Measurements from ENCODE around the gene ADAM19.

Gene ADAM19

DNA sequence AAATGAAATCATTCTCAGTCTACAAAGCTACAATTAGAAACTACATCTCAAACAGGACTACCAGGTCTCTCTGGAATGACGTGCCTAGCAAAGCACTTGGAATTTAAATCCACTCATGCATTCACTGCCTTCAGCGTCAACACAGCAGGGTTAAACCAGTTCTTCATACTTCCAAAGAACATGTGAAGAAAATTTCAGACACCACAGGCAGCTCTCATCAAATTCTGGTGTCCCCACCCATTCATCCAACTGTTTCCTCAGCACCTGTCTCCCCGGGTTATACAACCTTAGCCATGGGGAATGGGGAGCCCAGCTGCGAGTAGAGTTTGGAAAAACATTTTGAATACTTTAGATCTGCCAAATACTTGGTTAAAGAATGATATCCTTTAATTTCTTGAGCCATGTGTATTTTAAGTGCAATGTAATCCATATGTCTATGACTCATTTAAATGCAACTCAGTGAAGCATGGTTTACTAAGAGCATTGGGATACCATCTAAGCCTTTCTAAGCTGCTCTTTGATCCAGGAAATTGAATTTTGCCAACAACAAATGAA is 17.5 kb downstream of the ADAM19 start:
- Histone ChIP-seq H3K4me3 (ENCODE audit: low read length) (no peak overlapping the region), H3K4me1 (ENCODE audit: insufficient read depth, low read length) (peaks cover 19% of the 10 kb centered on the region), H3K36me3 (ENCODE audit: insufficient read depth, low read length) (peaks cover 2% of the 10 kb centered on the region; the same call in 1 of the 2 replicates), H3K9me3 (ENCODE audit: insufficient read depth, low read depth, low read length) (no peaks in the 10 kb centered on the region), H3K27ac (ENCODE audit: low read depth, low read length) (no peak overlapping the region), H3K9ac (ENCODE audit: low read depth, low read length) (no peak overlapping the region), H3K27me3 (ENCODE audit: insufficient read depth, low read length) (no peaks in the 10 kb centered on the region)
- 82% methylated on average over 4 of the region's 4 CpGs for WGBS

DNA sequence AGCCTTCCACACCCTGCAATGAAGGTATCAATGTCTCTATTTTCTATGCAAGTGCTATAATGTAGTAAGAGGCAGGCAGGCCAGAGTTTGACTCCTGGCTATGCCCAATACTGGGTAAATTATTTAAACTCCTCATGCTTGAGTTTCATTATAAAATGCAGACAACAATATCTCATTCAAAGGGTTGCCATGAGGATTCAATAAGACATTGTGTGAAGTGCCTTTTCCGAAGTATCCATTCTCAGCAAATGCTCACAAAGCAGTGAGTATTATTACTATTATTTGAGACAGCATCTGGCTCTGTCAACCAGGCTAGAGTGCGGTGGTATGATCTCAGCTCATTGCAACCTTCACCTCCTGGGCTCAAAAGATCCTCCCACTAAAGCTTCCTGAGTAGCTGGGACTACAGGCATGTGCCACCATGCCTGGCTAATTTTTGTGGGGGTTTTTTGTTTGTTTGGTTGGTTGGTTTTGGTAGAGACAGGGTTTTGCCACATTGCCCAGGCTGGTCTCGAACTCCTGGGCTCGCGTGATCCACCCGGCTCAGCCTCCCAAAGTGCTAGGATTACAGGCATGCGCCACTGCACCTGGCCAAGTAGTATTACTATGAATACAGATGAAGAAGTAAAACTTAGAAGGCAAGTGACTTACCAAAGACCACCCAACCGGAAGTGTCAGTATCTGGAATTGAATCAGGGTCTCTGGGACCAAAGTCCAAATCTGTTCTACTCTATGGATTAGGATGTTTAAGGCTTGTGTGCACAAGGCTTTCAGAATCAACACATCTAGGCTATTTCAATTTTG is 18.8 kb downstream of the ADAM19 start:
- H3K9ac ChIP-seq (ENCODE audit: low read depth, low read length), result no peak overlapping the region
- no peak overlapping the region for H3K27ac ChIP-seq (ENCODE audit: low read depth, low read length)
- 93% methylated on average over 8 of the region's 8 CpGs for WGBS
- H3K4me1 ChIP-seq (ENCODE audit: insufficient read depth, low read length), result peaks cover 11% of the 10 kb centered on the region
- H3K27me3 ChIP-seq (ENCODE audit: insufficient read depth, low read length), result no peaks in the 10 kb centered on the region
- no peaks in the 10 kb centered on the region for H3K9me3 ChIP-seq (ENCODE audit: insufficient read depth, low read depth, low read length)
- no peak overlapping the region for H3K4me3 ChIP-seq (ENCODE audit: low read length)
- peaks cover 2% of the 10 kb centered on the region; the same call in 1 of the 2 replicates for H3K36me3 ChIP-seq (ENCODE audit: insufficient read depth, low read length)

DNA sequence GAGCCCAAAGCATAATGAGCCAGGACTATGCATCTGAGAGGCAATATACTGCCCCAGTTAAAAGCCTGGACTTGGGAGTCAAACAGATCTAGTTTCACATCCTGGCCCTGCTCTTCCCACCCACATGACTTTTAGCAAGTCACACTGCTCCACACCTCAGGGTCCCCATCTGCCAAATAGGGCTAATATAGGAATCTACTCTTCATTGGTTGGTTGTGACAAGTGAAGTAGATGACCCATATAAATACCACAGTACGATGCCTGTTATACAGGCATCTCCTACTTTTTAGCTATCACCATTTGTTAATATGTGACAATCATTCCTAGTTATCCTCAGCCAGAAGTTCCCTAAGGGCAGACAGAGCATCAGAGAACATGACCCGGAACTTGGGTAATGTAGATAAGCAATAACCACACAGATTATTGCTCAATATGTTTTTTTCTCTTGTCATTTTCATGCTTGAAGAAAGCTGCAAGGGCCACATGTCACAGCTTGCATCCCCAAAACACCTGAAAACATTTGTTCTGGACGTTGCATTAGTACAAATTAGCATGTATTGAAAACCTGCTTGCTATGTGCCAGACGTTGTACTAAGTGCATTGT is 20.4 kb downstream of the ADAM19 start:
- Histone ChIP-seq H3K9me3 (ENCODE audit: insufficient read depth, low read depth, low read length) (no peaks in the 10 kb centered on the region), H3K27me3 (ENCODE audit: insufficient read depth, low read length) (no peaks in the 10 kb centered on the region), H3K4me3 (ENCODE audit: low read length) (no peak overlapping the region), H3K27ac (ENCODE audit: low read depth, low read length) (no peak overlapping the region), H3K4me1 (ENCODE audit: insufficient read depth, low read length) (peaks cover 8% of the 10 kb centered on the region; the same call in 1 of the 2 replicates), H3K9ac (ENCODE audit: low read depth, low read length) (no peak overlapping the region), H3K36me3 (ENCODE audit: insufficient read depth, low read length) (peaks cover 2% of the 10 kb centered on the region; the same call in 1 of the 2 replicates)
- 96% methylated on average over 4 of the region's 4 CpGs for WGBS

DNA sequence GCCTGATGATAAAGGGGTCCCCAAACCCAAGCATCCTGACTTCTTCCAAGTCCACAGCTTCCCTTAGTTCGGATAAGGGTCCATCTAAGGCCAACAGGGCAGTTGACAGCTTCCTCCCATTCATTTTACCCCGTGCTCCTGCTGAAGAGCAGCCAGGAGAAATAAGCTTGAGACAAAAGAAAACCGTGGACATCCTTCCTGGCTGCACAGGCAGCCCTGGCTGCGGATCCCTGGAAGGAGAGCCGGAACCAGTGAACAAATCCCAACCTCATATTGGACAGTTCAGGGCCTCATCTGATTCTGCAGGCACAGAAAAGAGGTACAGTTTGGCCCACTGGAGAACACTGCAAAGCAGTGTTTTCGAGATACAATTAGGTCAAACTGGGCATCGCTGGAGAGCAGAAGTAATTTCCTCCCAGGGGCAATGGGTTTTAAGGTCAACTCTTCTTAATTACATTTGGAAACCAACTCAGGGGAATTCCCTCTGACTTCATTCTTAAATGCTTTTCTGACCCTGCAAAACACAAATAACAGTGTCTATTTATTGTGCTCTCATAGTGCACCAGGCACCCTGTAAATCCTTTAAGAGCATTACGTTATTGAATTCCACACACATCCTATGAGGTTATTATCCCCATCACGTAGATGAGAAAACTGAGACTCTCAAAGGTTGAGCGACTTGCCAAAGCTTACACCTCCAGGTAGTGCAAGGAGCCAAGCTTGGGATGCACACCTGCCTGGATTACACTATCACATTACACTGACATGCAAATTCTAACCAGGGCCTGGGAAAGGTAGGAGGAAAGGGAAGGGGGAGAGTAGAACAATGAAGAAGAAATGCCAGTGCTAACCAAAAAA is 21.2 kb downstream of the ADAM19 start:
- H3K9ac ChIP-seq (ENCODE audit: low read depth, low read length), result no peak overlapping the region
- 90% methylated on average over 10 of the region's 10 CpGs for WGBS
- no peak overlapping the region; the same call in 1 of the 2 replicates for H3K27ac ChIP-seq (ENCODE audit: low read depth, low read length)
- peaks cover 16% of the 10 kb centered on the region; the same call in 1 of the 2 replicates for H3K4me1 ChIP-seq (ENCODE audit: insufficient read depth, low read length)
- no peaks in the 10 kb centered on the region for H3K9me3 ChIP-seq (ENCODE audit: insufficient read depth, low read depth, low read length)
- no peaks in the 10 kb centered on the region for H3K27me3 ChIP-seq (ENCODE audit: insufficient read depth, low read length)
- H3K36me3 ChIP-seq (ENCODE audit: insufficient read depth, low read length), result peaks cover 2% of the 10 kb centered on the region; the same call in 1 of the 2 replicates
- no peak overlapping the region for H3K4me3 ChIP-seq (ENCODE audit: low read length)

DNA sequence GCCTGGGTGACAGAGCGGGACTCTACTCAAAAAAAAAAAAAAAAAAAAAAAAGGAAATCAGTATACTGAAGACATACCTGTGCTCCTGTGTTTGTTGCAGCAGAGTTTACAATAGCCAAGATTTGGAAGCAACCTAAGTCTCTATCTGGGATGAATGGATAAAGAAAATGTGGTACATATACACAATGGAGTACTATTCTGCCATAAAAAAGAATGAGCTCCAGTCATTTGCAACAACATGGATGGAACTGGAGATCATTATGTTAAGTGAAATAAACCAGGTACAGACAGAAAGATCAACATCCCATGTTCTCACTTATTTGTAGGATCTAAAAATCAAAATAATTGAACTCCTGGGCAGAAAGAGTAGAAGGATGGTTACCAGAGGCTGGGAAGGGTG is 22.9 kb downstream of the ADAM19 start:
- Histone ChIP-seq H3K9me3 (ENCODE audit: insufficient read depth, low read depth, low read length) (no peaks in the 10 kb centered on the region), H3K36me3 (ENCODE audit: insufficient read depth, low read length) (peaks cover 2% of the 10 kb centered on the region; the same call in 1 of the 2 replicates), H3K27ac (ENCODE audit: low read depth, low read length) (no peak overlapping the region), H3K9ac (ENCODE audit: low read depth, low read length) (no peak overlapping the region), H3K4me1 (ENCODE audit: insufficient read depth, low read length) (peaks cover 17% of the 10 kb centered on the region; the same call in 1 of the 2 replicates), H3K4me3 (ENCODE audit: low read length) (no peak overlapping the region), H3K27me3 (ENCODE audit: insufficient read depth, low read length) (no peaks in the 10 kb centered on the region)
- no CpG with 5 or more reads among the region's 1 CpG for WGBS

DNA sequence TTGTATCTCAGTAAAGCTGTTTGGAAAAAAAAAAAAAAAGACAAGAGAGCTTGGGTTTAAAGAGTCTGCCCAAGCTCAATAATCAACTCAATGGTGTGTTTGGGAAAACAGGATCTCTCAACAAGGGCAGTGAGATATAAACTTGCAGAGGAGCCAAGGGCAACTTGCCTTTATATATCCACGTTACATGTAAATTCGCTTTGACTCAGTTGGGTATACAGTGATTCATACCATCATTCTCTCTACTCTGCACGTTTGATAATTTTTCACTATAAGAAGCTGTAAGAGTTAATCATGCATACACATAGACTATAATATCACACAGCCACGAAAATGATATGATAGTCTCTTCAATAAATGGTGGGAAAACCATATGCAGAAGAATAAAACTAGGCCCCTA is 24.9 kb downstream of the ADAM19 start:
- H3K36me3 ChIP-seq (ENCODE audit: insufficient read depth, low read length), result peaks cover 2% of the 10 kb centered on the region; the same call in 1 of the 2 replicates
- 86% methylated on average over 4 of the region's 4 CpGs for WGBS
- H3K27me3 ChIP-seq (ENCODE audit: insufficient read depth, low read length), result no peaks in the 10 kb centered on the region
- no peaks in the 10 kb centered on the region for H3K9me3 ChIP-seq (ENCODE audit: insufficient read depth, low read depth, low read length)
- no peak overlapping the region for H3K4me3 ChIP-seq (ENCODE audit: low read length)
- H3K4me1 ChIP-seq (ENCODE audit: insufficient read depth, low read length), result peaks cover 19% of the 10 kb centered on the region; the same call in 1 of the 2 replicates
- no peak overlapping the region for H3K27ac ChIP-seq (ENCODE audit: low read depth, low read length)
- H3K9ac ChIP-seq (ENCODE audit: low read depth, low read length), result no peak overlapping the region

DNA sequence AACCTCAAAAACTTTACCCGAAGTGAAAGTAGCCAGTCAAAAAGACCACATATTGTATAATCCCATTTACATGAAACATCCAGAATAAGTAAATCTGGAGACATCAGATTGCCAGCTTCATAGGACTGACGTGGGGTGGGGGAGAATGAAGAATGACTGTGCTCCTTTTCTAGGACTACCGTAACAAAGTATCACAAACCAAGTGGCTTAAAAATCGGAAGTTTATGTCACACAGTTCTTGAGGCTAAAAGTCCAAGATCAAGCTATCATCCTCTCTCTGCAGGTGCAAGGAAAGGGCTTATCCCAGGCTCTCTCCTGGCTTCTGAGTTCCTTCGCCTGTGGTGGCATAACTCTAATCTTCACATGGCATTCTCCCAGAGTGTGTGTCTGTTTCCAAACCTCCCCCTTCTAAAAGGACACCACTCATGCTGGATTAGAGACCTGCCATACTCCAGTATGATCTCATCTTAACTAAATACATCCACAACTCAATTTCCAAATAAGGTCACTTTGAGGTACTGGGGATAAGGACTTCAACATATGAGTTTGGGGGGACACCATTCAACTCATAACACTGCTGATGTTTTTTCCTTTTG is 25.5 kb downstream of the ADAM19 start:
- Histone ChIP-seq H3K9ac (ENCODE audit: low read depth, low read length) (no peak overlapping the region), H3K27me3 (ENCODE audit: insufficient read depth, low read length) (no peaks in the 10 kb centered on the region), H3K4me1 (ENCODE audit: insufficient read depth, low read length) (peaks cover 19% of the 10 kb centered on the region; the same call in 1 of the 2 replicates), H3K9me3 (ENCODE audit: insufficient read depth, low read depth, low read length) (no peaks in the 10 kb centered on the region), H3K27ac (ENCODE audit: low read depth, low read length) (no peak overlapping the region), H3K36me3 (ENCODE audit: insufficient read depth, low read length) (peaks cover 2% of the 10 kb centered on the region; the same call in 1 of the 2 replicates), H3K4me3 (ENCODE audit: low read length) (no peak overlapping the region)
- 93% methylated on average over 4 of the region's 5 CpGs for WGBS

DNA sequence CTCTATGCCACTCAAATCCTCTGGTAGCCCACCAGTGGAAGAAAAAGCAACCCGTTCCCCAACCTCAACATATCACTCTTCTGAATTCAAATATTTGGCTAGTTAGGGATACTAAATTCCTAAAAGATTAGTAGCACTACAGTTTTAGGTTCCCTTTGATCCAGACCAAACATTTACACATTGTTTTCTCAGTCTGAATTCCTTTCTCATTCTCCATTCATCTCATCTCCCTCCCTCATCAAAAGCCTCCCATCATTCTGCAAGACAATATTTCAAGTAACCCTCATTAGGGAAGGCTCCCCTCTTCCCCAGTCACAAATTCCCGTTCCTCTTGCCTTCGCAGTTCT is 26.3 kb downstream of the ADAM19 start:
- 86% methylated on average over 1 of the region's 3 CpGs for WGBS
- no peak overlapping the region for H3K27ac ChIP-seq (ENCODE audit: low read depth, low read length)
- H3K9ac ChIP-seq (ENCODE audit: low read depth, low read length), result no peak overlapping the region
- H3K9me3 ChIP-seq (ENCODE audit: insufficient read depth, low read depth, low read length), result no peaks in the 10 kb centered on the region
- H3K4me3 ChIP-seq (ENCODE audit: low read length), result no peak overlapping the region
- H3K27me3 ChIP-seq (ENCODE audit: insufficient read depth, low read length), result no peaks in the 10 kb centered on the region
- H3K36me3 ChIP-seq (ENCODE audit: insufficient read depth, low read length), result peaks cover 2% of the 10 kb centered on the region; the same call in 1 of the 2 replicates
- peaks cover 16% of the 10 kb centered on the region; the same call in 1 of the 2 replicates for H3K4me1 ChIP-seq (ENCODE audit: insufficient read depth, low read length)

DNA sequence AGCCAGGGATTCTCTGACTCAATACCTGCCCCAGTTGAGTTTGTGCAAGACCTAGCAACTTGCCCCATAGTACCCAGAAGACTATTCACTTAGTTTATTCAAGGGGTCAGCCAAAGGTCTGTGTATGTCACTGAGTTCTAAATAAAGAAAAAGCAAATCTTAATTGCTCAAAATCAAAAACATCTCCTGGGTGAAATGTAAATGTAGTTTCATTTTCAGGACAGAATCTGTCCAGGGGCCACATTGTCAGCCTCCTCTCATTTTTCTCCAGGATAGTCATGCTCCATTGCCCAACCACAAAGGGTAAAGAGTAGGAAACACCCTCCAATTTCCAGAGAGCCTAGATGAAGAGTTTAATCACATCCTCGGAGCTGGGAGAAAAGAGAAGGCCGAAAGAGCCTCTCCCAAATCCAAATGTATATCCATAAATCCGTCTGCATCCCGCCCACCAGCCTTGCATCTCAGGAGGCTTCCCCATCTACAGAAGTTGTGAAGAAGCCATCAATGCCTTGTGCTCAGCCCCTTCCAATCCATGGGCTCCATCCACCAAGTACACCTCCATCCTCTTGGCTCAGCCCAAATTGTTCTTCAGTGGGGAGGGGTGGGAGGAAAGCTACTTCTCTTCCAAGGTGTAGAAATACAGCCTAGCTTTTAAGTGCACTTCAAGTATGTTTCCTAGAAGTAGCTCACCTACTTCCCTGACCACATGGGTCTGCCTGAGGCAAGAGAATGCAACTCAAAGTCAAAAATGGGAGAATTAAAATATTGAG is 26.9 kb downstream of the ADAM19 start:
- Histone ChIP-seq H3K4me1 (ENCODE audit: insufficient read depth, low read length) (peaks cover 12% of the 10 kb centered on the region; the same call in 1 of the 2 replicates), H3K9ac (ENCODE audit: low read depth, low read length) (no peak overlapping the region), H3K27ac (ENCODE audit: low read depth, low read length) (no peak overlapping the region), H3K9me3 (ENCODE audit: insufficient read depth, low read depth, low read length) (no peaks in the 10 kb centered on the region), H3K36me3 (ENCODE audit: insufficient read depth, low read length) (peaks cover 2% of the 10 kb centered on the region; the same call in 1 of the 2 replicates), H3K4me3 (ENCODE audit: low read length) (no peak overlapping the region), H3K27me3 (ENCODE audit: insufficient read depth, low read length) (no peaks in the 10 kb centered on the region)
- 84% methylated on average over 4 of the region's 4 CpGs for WGBS
